Astrocyte of the spinal cord (primary cell): ENCODE results near the gene TMPRSS11D.

ENCODE experiments used
- DNase-seq: peaks from one replicate; pipeline ENCODE4 v3.0.0; 2011; ENCODE audit warnings: low read depth, low spot score
- H3K4me3 ChIP-seq: 2 replicates; pipeline ENCODE4 v1.5.1; 2011; ENCODE audit warnings: low read depth, mild to moderate bottlenecking, low read length, moderate library complexity
- CTCF ChIP-seq: IDR thresholded peaks from 2 replicates; pipeline ENCODE4 v1.5.1; 2012; ENCODE audit warnings: low read depth, mild to moderate bottlenecking, low read length, inconsistent platforms
- in situ Hi-C: cut with HindIII; loops from 2 replicates; pipeline ENCODE4 v1.10.0; 2017; ENCODE audit warnings: low sequenced_read_pairs

TMPRSS11D gene

GRCh38 chr4:67892905-67893304 is 9.1 kb upstream of the TMPRSS11D start:
- no peak for TF ChIP-seq CTCF
- DNase-seq, result no peak
- in situ Hi-C loops, result no loop called here
- H3K4me3 ChIP-seq, result no peak overlapping the region

- in situ Hi-C loops, result no loop called here
- no peak for DNase-seq
- H3K4me3 ChIP-seq, result no peak overlapping the region
- no peak for TF ChIP-seq CTCF
These were observed 8.5 kb upstream of the TMPRSS11D start for GRCh38 chr4:67892253-67892652.

GRCh38 chr4:67891645-67892044 is 7.8 kb upstream of the TMPRSS11D start:
- TF ChIP-seq CTCF, result no peak
- DNase-seq, result no peak
- H3K4me3 ChIP-seq, result no peak overlapping the region
- in situ Hi-C loops, result no loop called here

- in situ Hi-C loops, result no loop called here
- TF ChIP-seq CTCF, result no peak
- DNase-seq, result peak; percentile 58
- H3K4me3 ChIP-seq, result no peak overlapping the region
These were observed 2.5 kb upstream of the TMPRSS11D start for GRCh38 chr4:67886281-67886680.

GRCh38 chr4:67885762-67886161 is 2.0 kb upstream of the TMPRSS11D start:
- DNase-seq, result peak; percentile 91
- no peak for TF ChIP-seq CTCF
- no peak overlapping the region for H3K4me3 ChIP-seq
- in situ Hi-C loops, result no loop called here

GRCh38 chr4:67884701-67885100 is 899 bp upstream of the TMPRSS11D start:
- in situ Hi-C loops, result no loop called here
- no peak for DNase-seq
- no peak for TF ChIP-seq CTCF
- H3K4me3 ChIP-seq, result no peak overlapping the region

GRCh38 chr4:67883458-67883857 is 344 bp downstream of the TMPRSS11D start:
- in situ Hi-C loops, result no loop called here
- TF ChIP-seq CTCF, result no peak
- no peak overlapping the region for H3K4me3 ChIP-seq
- no peak for DNase-seq
